Esophagus squamous epithelium (tissue), 4 donors: ENCODE measurements around the gene TAP2.

ENCODE experiments used
- CTCF ChIP-seq, 6 experiments: fragments of 450-650 bp in 4 of 6; fragments of 200-600 bp in 2 of 6; sonication (generic) in 2 of 6; IDR thresholded peaks; one replicate each; pipeline ENCODE4 v1.5.1; 2016 to 2019; ENCODE audit warnings: antibody characterized with exemption in 6 of 6, mild to moderate bottlenecking in 4 of 6, moderate library complexity in 4 of 6
- POLR2A ChIP-seq, 4 donors: fragments of 450-650 bp; IDR thresholded peaks; one replicate each; pipeline ENCODE4 v1.6.1; 2017; ENCODE audit warnings: antibody characterized with exemption in 4 of 4, mild to moderate bottlenecking in 4 of 4, moderate library complexity in 3 of 4

GRCh38 chr6:32836873-32837272 is 1.7 kb downstream of the TAP2 start:
- TF ChIP-seq CTCF (IDR thresholded peaks at IDR 0.05) (no peak), POLR2A (IDR thresholded peaks at IDR 0.05) (no peak)
